Measurements from ENCODE around the gene PRDM16.

Gene PRDM16

GRCh38 chr1:3192361-3192760 lies 123.4 kb downstream of the PRDM16 start:
- DNase-seq = no peak

- DNase-seq = no peak
Measured at GRCh38 chr1:3192825-3193224, 123.8 kb downstream of the PRDM16 start.

GRCh38 chr1:3193811-3194210 lies 124.8 kb downstream of the PRDM16 start:
- DNase-seq = no peak

GRCh38 chr1:3194760-3195479 lies 125.9 kb downstream of the PRDM16 start:
- no peak for DNase-seq

- no peak for DNase-seq
Measured at GRCh38 chr1:3195480-3195815, 126.4 kb downstream of the PRDM16 start.

- DNase-seq = no peak
Measured at GRCh38 chr1:3195966-3196515, 127.0 kb downstream of the PRDM16 start.

GRCh38 chr1:3196577-3197245 lies 127.7 kb downstream of the PRDM16 start:
- DNase-seq = no peak

- DNase-seq = no peak
Measured at GRCh38 chr1:3197781-3198316, 128.8 kb downstream of the PRDM16 start.

- no peak for DNase-seq
Measured at GRCh38 chr1:3198371-3199271, 129.6 kb downstream of the PRDM16 start.

- DNase-seq = no peak
Measured at GRCh38 chr1:3204725-3205124, 135.7 kb downstream of the PRDM16 start.

- DNase-seq = no peak
Measured at GRCh38 chr1:3205815-3206214, 136.8 kb downstream of the PRDM16 start.

- no peak for DNase-seq
Measured at GRCh38 chr1:3206696-3207095, 137.7 kb downstream of the PRDM16 start.

GRCh38 chr1:3207217-3207848 lies 138.3 kb downstream of the PRDM16 start:
- no peak for DNase-seq

GRCh38 chr1:3208819-3209200 lies 139.8 kb downstream of the PRDM16 start:
- no peak for DNase-seq

GRCh38 chr1:3209201-3209600 lies 140.2 kb downstream of the PRDM16 start:
- DNase-seq = no peak

GRCh38 chr1:3211582-3212375 lies 142.8 kb downstream of the PRDM16 start:
- DNase-seq = no peak

- DNase-seq = no peak
Measured at GRCh38 chr1:3212453-3213355, 143.7 kb downstream of the PRDM16 start.

GRCh38 chr1:3213730-3214129 lies 144.7 kb downstream of the PRDM16 start:
- DNase-seq = no peak

- no peak for DNase-seq
Measured at GRCh38 chr1:3215198-3216014, 146.4 kb downstream of the PRDM16 start.

GRCh38 chr1:3216015-3216391 lies 147.0 kb downstream of the PRDM16 start:
- DNase-seq = no peak
